Caki2 (cell line): ENCODE results near the gene ZNF764. TPM values are rescaled to one million over a fixed set of nuclear protein-coding genes. Genes with fewer than 3 reads are reported as not detected.

Experiments
- DNase-seq: peaks from one replicate; pipeline ENCODE4 v3.0.0-alpha.2; 2015; ENCODE audit warnings: low read depth
- in situ Hi-C: cut with HindIII; loops from 2 replicates; pipeline ENCODE4 v1.10.0; 2016; ENCODE audit warnings: low sequenced_read_pairs, low pct_unique_long_range_greater_than_20kb, mixed read lengths
- total RNA-seq: library from RNA; depleted of rRNA; stranded (reverse); fragments of >200 nt; shearing (Covaris generic); gene quantifications from 2 replicates; pipeline ENCODE4 v1.2.3, GENCODE V29; 2014; ENCODE audit warnings: low replicate concordance; rRNA removed

The ZNF764 gene
- total RNA-seq, 1 experiment from 2014 or later = 9.0 TPM

GRCh38 chr16:30519120-30520049, 38.8 kb downstream of the ZNF764 start:
- in situ Hi-C loops = loop anchor here (10.0 kb wide), 1 partner anchor 75 kb away; the partner anchor contains the start of gene SEPHS2
- no peak for DNase-seq

DNA sequence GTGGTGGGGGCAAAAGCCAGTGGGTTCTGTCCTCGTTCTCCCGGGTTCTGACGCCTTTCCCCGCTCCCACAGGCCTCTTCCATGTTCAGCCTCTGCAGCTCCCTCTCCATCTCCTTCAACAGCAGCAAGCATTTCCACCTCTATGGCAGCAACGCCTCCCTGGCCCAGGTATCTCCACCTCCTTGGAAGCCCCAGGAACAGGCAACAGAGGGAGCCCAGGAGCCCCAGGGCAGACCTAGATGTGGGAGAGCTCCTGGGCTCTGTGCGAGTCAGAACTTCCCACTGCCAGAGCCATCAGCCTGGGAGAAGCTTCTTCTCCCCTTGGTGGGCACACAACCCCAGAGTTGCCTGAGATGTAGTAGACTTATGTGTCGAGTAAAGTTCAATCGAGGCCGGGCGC, 39.6 kb downstream of the ZNF764 start:
- DNase-seq = no peak
- in situ Hi-C loops = loop anchor here (10.0 kb wide), 1 partner anchor 74 kb away; the partner anchor contains the start of gene SEPHS2

DNA sequence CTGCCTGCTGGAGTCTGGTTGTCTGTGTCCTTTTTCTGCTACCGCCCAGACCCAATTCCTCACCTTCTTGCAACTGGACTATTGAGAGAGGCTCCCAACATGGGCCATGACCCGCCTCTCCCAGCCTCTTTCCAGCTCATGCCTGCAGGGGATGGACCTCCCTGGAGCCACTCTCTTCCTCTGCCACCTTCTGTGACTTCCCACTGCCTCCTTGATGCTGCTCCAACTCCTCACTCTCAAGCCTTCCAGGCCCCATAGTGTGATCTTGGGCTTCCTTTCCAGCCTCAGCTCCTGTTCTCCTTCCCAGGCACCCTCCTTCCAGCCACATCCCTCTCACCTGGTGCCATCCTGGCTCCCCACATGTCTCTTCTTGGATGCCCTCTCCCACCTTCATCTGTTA, 42.9 kb downstream of the ZNF764 start:
- no peak for DNase-seq
- in situ Hi-C loops = loop anchor here (10.0 kb wide), 1 partner anchor 70 kb away; the partner anchor contains the start of gene SEPHS2

DNA sequence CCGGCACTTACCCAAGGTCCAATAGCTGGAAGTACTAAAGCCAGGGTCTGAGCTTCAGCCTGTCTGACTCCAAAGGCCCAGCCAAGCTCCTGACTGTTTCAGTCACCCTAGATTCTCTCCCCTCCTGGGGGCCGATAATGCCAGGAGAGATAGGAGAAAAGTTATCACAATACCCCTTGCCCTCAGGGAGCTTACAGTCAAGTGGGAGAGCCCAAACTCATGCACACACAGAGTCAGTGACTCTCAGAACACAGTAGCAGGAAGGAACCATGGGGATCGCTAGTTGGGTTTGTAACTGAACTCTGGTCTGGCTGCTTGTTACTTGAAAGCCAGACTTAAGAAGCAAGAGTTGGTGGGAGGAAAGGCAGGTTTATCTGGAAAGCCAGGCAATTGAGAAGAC, 46.7 kb downstream of the ZNF764 start:
- in situ Hi-C loops = loop anchor here (10.0 kb wide), 1 partner anchor 67 kb away; the partner anchor contains the start of gene SEPHS2

GRCh38 chr16:30510376-30510938, 47.7 kb downstream of the ZNF764 start:
- in situ Hi-C loops = loop anchor here (10.0 kb wide), 1 partner anchor 66 kb away; the partner anchor contains the start of gene SEPHS2
- no peak for DNase-seq

More for the DNA sequence above, 46.7 kb downstream of the ZNF764 start:
- DNase-seq = no peak

DNA sequence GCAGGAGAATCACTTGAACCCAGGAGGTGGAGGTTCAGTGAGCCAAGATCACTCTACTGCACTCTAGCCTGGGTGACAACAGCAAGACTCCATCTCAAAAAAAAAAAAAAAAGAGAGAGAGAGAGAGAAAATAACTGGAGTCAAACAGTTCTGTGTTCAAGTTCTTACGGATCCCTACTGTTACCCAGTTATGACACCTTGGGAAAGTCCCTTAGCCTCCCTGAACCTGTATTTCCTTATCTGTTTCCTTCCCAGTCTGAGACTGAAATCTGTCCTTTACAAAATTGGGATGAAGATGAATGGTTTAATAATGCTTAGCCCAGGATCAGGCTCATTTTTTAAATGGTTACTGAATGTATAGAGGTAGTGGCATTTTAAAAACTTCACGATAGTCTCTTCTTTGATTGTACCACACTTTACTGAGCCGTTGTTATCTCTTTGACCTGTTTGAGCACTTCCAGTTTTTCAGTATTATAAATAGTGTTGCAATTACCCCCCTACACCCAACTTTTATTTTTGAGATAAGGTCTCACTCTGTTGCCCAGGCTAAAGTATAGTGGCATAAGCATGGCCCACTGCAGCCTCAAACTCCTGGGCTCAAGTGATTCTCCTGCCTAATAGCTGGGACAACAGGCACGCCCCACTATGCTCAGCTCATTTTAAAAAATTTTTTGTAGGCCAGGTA, 49.0 kb downstream of the ZNF764 start:
- no peak for DNase-seq
- in situ Hi-C loops = no loop called here

Other genes with a start within 250 kb of the ZNF764 start
- 123 and 162 TPM in 2 replicates for gene CD2BP2, start 203.1 kb downstream of the ZNF764 start, total RNA-seq
- gene TBC1D10B, start 187.9 kb downstream of the ZNF764 start, total RNA-seq = 39.6 and 56.6 TPM in 2 replicates
- gene MYL11, start 183.6 kb downstream of the ZNF764 start, total RNA-seq = not detected in 2 replicates
- not detected in 2 replicates for gene SEPTIN1, start 175.8 kb downstream of the ZNF764 start, total RNA-seq
- 34.6 and 35.6 TPM in 2 replicates for gene ZNF48, start 163.0 kb downstream of the ZNF764 start, total RNA-seq
- 13.2 and 35.7 TPM in 2 replicates for gene ZNF771, start 150.8 kb downstream of the ZNF764 start, total RNA-seq
- gene DCTPP1, start 128.3 kb downstream of the ZNF764 start, total RNA-seq = 161 and 164 TPM in 2 replicates
- 116 and 127 TPM in 2 replicates for gene SEPHS2, start 112.5 kb downstream of the ZNF764 start, total RNA-seq
- gene ITGAL, start 85.6 kb downstream of the ZNF764 start, total RNA-seq = not detected in 2 replicates
- gene ZNF768, start 31.8 kb downstream of the ZNF764 start, total RNA-seq = 97.6 and 99.4 TPM in 2 replicates
- gene ZNF747, start 23.5 kb downstream of the ZNF764 start, total RNA-seq = 29.1 and 46.8 TPM in 2 replicates
- gene ZNF688, start 13.3 kb upstream of the ZNF764 start, total RNA-seq = 30.5 and 31.2 TPM in 2 replicates
- 2.8 and 7.6 TPM in 2 replicates for gene ZNF785, start 27.3 kb upstream of the ZNF764 start, total RNA-seq
- gene ZNF689, start 52.0 kb upstream of the ZNF764 start, total RNA-seq = 7.0 and 12.0 TPM in 2 replicates
- 7.0 and 8.8 TPM in 2 replicates for gene PRR14, start 92.6 kb upstream of the ZNF764 start, total RNA-seq
- 18.2 and 19.7 TPM in 2 replicates for gene FBRS, start 100.1 kb upstream of the ZNF764 start, total RNA-seq
- 9.4 and 19.0 TPM in 2 replicates for gene SRCAP, start 140.8 kb upstream of the ZNF764 start, total RNA-seq
- gene PHKG2, start 190.1 kb upstream of the ZNF764 start, total RNA-seq = 32.0 and 53.5 TPM in 2 replicates
- gene CFAP119, start 203.7 kb upstream of the ZNF764 start, total RNA-seq = 7.2 and 12.3 TPM in 2 replicates
- gene RNF40, start 203.9 kb upstream of the ZNF764 start, total RNA-seq = 107 and 110 TPM in 2 replicates
- 14.0 and 17.5 TPM in 2 replicates for gene ZNF629, start 228.8 kb upstream of the ZNF764 start, total RNA-seq